Iris pigment epithelial cell (primary cell): ENCODE data around the gene TCFL5.

ENCODE experiments used
- DNase-seq: peaks from one replicate; pipeline ENCODE4 v3.0.0-alpha.2; 2011; ENCODE audit warnings: low read depth

The TCFL5 gene

DNA sequence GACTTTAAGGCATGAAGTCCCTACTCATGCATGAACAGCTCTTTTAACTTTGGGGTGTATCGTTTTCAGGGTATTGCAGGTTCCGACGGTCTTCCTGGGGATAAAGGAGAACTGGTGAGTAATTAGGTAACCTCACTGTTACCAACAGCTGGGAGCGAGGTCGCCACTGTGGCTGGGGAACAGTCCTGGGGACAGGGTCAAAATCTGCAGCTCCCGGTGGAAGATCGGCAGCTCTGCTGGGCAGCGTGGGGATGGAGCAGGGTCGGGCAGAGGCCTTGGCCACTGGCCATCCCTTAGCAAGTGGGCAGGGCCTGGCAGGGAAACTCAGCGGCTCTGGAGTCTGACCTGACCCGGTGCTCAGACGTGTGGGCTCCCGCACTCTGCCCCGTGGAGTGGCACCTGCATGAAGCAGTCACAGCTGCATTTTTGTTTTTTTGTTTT is 28.7 kb downstream of the TCFL5 start:
- no peak for DNase-seq

DNA sequence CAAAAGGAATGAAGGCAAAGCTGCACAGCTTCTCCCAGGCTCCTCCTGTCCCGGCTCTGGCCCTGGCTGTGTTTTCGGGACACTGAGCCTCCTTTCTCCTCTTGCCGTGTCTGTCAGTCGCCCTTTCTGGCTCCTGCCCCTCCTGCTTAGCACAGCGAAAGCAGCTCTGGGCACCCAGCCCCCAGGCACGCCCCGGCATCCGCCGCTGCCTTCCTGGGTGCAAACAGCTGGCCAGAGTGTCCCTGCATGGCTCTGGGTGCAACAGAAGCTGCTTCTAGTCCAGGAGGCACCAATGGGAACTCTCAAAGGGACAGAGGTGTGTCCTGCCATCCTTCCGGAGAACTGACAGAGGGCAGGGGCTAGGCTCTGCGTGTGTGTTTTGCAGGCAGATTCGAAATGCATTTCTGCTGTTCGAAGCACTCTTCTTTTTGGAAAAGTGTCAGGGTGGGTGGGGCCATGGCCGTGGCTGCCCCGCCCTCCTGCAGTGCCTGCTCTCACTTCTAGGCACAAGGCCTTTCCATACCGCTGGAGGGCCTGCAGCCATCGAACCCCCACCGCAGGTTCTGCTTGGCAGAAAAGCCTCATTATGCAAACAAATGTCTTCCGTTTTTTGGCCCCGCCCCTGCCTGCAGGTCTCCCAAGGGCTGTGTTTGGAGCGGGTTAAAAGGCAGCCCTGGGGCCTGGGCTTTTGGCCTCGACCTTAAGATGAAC is 29.3 kb downstream of the TCFL5 start:
- no peak for DNase-seq

DNA sequence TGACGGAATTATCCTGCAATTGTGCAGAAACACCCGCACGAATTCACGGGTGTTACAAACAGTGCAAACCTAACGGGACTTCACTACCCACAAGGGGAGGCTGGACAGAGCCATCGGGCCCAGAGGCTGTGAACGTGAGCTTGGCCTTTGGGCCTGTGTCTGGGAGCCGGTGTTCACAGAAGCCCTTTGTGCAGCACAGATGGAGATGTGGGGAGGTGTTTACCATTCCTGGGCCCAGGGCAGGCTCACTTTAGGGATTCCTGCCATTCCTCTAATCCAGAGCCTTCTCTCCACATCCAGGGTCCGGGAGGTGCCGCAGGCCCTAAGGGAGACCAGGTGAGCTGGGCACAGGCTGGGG is 29.8 kb downstream of the TCFL5 start:
- no peak for DNase-seq

DNA sequence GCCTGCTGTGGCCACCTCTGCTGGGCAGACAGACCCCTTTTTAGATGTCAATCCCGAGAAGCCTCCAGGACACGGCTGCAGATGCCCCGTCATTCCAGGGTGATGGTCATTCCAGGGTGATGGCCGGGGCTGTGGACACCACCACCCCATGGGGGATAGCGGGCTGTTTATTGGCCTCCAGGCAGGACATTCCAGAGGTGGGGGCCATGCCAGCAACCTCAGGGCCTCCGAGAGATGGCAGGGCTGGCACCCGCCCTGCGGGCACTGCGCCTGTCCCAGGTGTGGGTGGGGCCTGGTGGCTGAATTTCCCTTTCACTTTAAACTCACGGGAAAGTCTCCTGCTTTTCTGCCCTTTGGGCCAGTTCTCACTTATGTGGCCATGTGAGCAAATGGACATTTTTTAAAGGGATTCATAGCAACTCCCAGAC is 30.2 kb downstream of the TCFL5 start:
- DNase-seq: no peak

DNA sequence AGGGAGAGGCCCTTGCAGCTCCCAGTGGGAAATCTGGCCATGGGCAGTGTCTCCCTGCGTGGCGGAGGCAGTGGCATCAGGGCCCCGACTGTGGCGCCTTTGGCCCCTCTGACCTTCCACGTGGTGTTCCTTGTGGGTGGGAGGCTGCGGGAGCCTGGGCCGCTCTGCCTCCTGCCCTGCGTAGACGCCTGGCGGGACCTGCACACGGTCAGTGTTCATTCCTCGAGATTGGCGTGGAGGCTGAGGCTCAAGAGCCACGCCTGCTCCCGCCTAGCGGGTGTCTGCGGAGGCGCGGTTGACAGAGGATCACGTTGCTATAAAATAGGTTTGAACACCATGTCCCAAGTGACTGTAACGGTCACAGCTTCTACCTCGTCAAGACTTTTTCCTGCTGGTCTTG is 30.8 kb downstream of the TCFL5 start:
- DNase-seq: no peak

DNA sequence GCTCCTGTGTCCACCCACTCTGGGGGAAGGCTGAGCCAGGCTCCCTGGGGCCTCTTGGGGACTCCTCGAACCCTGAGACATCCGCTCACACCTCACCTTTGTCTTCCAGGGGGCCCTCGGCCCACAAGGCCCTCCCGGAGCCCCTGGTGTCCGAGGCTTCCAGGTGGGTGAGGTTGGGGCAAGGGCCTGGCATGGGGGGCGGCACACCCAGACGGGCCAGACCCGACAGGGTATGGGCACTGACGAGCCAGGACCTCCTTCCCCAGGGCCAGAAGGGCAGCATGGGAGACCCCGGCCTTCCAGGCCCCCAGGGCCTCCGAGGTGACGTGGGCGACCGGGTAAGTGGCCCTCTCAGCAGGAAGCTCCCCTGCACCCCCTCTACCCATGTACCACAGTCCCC is 31.4 kb downstream of the TCFL5 start:
- DNase-seq: no peak

DNA sequence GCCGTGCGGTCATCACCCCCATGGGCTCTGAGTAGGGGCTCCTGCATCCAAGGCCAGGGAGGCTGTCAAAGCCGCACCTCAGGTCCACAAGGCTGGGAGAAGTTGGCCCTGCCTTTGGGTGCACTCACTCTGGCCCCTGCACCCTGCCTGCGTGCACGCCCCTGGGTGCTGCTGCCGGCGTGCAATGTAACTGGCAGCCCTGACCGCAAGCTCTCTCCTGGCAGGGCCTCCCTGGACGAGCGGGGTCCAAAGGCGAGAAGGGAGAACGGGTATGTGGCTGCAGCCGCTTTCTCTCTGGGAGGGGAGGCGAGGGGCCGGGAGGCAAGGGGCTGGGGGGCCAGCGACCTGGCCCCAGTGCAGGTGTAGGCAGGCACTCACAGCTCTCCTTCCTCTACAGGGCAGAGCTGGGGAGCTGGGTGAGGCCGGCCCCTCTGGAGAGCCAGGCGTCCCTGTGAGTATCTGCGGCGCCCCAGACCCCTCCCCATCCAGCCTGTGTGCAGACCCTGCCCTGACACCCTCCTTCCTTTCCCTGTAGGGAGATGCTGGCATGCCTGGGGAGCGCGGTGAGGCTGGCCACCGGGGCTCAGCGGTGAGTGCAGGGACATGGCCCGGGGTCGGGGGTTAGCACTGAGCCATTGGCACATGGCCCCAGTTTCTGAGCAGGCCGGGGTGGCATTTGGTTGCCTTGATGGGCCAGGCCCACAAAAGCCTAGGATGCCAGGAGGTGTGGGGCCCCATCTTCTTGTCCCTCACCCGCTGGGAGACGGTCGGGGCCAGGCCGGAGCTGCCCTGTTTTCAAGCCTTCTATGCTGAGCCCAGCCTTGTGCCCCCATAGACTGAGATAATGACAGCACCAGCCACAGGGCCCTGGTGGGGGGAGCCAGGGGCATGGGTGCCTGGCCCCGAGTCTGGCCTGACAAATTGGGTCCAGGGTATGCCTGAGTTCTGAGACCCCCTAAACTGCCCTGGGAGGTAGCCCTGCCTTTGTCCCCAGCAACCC is 32.1 kb downstream of the TCFL5 start:
- no peak for DNase-seq

DNA sequence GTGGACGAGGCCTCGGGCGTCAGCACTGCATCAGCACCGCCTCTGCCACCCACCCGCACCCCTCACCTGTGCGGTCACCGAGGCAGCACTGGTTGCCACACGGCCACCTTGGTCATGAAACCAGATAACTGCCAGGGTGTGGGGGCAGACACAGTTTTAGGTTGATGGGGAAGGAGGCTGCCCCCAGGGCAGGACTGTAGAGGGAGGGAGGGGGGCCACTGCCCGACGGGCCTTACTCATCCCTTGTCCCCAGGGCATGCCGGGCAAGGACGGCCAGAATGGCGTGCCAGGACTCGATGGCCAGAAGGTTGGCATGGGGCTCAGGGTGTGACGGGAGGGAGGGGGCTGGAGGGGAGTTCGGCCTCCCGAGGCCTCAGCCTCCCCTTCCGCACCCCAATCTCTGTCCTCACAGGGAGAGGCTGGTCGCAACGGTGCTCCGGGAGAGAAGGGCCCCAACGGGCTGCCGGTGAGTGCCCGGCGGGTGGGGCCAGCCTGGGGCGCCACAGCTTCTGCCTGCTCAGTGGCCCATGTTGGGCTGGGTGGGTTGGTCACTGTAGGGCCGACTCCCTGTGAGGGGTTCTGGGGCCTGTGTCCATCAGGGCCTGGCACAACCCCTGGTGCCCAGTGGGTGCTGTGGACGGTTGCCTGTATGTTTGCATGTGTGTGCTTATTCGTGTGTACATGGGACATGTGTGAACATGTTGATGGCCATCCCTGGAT is 33.0 kb downstream of the TCFL5 start:
- no peak for DNase-seq

DNA sequence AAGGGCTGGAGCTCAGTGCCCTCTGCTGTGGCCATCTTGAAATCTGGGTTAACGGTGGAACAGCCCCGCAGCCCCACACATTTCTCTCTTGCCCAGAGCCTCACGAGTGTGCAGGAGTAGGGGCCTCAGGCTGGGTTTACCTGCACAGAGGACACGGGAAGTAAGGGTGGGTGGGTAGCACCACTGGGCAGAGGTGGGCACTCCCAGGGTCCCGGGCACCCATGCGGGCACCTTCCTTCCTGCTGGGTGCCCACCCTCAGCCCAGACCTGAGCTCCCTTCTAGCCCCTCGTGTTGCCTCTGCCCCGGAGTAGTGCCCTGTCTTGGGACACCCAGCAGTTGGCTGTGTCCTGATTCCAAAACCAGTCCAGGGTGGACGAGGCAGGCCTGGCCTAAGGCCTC is 33.6 kb downstream of the TCFL5 start:
- no peak for DNase-seq

DNA sequence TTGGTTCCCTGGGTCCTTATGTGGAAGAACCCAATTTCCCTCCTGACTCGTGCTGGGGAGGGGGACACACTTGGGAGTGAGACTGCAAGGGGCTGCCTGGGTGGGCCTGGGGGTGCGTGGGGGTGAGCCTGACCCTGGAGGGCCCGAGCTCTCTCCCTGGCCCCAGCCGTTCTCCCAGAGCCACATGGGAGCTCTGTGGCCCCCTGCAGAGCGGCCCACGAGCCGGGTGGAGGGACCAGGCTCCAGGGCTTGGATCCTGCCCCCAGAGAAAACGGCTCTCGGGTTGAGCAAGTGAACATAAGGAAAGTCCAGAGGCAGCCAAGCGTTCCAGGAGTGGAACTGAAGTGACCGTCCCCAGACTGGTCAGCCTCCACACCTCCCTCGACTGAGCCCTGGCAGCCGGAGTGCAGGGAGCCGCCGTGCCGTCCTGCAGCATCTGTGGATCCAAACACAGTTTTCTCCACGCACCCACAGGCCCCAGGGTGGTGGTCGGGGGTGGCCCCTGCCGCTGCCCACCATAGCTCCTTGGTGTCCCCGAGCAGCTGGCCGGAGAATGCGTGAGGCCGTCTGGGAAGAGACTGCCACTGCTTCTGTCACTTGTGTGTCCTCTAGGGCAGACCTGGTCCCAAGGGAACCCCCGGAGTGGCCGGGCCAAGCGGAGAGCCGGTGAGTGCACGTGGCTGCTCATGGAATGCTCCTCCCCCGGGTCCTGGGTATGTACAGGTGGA is 34.1 kb downstream of the TCFL5 start:
- DNase-seq: no peak

DNA sequence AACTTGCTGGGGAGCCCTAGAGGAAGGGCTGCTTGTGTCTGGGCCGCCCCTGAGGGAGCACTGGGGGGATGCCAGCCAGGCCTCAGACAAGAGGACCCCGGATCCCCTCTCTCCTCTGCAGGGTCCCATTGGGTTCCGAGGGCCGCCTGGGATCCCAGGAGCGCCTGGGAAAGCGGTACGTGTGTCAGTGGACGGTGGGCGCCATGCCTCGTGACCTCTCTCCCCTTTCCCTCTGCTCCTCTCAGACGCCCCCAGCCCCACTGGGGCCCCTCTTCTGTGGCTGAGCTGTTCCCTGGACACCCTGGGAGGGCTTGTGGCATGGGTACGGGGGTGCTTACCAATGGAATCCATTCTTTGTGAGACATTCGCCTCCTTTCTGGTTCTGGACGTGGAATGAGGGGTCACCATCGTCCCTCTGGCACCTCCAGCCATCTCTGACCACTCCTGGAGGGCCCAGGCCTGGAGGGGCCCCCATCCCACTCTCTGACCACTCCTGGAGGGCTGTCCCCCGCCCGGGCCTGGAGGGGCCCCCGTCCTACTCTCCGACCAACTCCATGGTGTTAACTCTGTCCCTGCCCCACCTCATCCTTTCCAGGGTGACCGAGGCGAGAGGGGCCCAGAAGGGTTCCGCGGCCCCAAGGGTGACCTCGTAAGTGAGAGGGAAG is 34.8 kb downstream of the TCFL5 start:
- no peak for DNase-seq

DNA sequence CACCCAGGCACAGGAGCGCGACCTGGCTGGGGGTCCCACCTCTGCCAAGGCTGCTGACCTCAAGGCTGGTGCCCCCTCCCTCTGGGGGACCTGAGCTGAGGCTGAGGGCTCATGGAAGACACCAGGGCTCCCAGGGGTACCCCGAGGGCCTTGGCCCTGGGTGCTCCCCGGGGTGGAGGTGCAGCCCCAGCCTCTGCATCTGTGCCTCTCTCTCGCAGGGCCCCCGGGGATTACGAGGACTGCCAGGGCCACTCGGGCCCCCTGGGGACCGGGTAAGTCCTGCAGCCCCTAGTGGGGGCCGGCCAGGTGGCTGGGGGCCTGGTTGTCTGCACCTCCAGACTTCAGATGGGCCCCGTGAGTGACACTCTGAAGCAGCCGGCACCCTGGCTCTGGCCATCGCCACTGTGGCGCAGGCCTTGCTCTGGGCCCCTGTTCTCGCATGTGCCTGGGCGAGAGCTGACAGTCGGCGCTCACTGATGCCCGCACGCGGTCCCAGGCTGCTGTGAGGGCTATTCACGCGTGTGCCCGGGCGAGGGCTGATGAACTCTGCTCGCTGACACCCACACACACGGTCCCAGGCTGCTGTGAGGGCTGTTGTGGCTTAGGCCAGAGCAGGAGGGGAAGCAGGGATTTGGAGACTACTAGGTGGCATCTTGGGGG is 35.5 kb downstream of the TCFL5 start:
- no peak for DNase-seq

DNA sequence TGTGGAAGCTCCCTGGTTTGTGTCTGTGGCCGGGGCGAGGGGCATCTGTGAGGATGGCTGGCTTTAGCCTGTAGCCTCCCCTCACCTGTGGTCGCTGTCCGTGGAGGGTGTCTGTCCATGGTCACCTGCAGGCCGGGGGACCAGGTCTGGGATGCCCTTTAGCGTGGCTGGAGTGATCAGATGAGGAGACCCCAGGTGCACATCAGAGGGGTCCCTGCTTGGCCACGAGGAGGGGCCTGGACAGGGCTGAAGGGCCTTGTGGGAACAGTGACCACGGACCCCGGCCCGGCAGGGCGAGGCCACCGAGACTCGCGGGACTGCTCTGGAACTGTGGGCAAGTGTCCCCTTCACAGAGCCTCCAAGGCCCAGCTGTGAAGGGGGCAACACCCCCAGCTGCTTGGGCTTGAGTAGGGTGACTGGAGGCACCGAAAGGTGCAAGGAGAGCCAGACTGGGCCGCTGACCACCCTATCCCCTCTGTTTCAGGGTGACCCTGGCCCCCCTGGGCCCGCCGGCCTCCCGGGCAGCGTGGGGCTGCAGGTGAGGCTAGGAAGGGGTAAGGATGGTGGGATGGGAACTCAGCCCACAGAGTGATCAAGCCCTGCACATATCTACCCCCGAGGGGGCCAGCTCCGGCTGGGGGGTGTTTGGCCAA is 36.2 kb downstream of the TCFL5 start:
- no peak for DNase-seq

DNA sequence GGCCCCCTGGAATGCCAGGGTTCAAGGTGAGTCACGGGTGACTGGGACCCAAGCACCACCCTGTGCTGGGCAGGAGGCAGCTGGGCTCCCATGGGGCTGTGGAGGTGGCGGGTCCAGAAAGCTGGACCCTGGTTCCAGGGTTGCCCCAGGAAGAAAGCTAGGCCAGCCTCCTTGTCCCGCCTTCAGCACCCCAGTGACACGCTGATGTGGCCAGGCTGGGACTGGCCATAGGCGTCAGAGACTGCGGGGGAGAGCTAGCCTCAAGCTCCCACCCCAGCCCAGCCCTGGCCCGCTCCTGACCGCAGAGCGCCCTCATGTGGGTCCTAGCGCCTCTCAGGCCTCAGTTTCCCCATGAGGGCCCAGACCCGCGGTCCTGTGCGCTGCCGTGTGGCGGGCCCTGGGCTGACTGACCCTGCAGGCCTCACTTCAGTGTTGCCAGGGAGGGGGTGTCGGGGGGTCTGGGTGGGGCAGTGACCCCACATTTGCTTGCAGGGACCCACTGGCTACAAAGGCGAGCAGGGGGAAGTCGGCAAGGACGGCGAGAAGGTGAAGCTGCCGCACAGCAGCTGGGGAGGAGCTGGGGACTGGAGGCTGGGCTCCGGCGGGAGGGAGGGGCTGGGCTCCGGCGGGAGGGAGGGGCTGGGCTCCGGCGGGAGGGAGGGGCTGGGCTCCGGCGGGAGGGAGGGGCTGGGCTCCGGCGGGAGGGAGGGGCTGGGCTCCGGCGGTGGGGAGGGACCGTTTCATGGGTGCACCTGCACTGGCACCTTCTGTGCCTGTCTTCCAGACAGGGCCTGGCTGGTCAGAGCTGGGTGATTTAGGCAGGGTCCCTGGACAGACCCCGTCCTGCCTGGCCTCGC is 36.9 kb downstream of the TCFL5 start:
- DNase-seq: peak; percentile 58

DNA sequence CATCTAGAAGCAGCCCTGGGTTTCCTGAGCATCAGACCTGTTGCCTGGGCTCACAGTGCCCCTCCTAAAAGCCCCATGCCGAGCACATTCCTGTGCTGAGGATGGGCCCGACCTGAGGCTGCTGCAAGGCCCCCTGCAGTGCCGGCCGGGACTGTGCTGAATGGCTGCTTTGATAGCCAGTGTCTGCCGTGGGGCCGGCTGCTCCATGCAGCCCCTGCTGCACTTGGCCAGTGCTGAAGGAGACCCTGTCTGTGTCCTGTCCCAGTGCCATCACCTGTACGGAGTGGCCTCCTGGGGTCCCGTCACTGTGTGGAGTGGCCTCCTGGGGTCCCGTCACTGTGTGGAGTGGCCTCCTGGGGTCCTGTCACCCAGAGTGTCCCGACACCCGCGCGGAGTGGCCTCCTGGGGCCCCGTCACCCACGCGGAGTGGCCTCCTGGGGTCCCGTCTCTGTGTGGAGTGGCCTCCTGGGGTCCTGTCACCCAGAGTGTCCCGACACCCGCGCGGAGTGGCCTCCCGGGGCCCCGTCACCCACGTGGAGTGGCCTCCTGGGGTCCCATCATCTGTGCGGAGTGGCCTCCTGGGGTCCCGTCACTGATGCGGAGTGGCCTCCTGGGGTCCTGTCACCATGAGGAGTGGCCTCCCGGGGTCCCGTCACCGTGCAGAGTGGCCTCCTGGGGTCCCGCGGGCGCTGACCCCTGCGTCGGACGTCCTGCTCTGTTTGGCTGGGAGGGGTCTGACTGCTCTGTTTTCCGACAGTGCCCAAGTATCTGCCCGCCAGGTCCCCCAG is 37.7 kb downstream of the TCFL5 start:
- no peak for DNase-seq

DNA sequence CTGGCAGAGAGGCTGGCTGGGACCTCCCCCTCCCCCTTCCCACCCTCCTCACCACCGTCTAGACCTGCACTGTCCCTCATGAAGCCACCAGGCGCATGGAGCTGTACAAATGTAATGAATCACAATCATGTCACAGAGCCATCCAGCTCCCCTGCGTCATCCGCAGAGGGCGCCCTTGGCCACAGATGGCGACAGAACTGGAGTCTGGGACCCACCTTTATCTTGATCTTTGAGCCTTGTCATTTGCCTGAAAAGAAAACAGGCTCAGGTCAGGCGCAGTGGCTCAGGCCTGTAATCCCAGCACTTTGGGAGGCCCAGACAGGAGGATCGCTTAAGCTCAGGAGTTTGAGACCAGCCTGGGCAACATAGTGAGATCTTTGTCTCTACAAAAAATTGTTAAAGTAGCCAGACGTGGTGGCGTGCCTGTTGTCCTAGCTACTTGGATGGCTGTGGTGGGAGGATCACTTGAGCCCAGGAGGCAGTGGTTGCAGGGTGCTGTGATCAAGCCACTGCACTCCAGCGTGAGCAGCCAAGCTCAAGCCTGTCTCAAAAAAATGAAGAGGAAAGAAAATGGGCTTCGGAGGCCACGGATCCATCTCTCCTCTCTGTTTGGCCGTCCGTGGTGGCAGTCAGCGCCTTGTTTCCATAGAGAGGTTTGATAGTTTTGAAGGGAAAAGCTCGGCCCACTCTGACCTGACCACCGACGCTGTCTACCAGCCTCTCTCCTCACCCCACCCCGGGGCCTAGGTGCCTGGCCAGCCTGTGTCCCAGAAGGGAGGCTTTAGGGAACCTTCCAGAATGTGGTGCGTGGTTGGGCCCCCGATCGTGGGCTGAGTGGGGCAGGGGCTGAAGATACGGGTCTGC is 38.6 kb downstream of the TCFL5 start:
- DNase-seq: no peak

DNA sequence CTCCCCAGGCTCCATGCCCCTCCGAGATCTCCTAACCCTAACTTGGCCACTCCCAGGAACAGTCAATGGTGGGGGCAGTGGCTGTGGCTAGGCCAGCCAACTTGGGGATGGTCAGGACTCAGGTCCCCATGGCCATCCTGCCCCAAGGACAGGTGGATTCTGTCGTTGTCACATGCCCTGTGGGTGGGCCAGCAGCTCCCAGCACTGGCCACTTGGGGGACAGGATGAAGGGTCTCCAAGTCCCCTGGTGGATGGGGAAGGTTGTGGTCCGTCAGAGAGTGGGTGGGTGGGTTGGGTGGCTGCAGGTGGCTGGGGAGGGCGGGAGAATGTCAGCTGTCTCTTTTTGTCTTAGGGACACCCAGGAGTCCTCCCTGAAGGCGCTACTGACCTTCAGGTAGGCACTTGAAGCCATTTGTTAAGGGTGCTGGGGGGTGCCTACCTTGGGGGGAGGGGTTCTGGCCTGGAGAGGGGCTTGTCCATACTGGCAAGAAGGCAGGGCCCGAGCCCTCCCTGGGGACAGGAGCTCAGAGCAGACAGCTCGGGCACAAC is 39.3 kb downstream of the TCFL5 start:
- DNase-seq: no peak
